ENCODE data around the gene KRT32. TPM values are rescaled to one million over a fixed set of nuclear protein-coding genes. Genes with fewer than 3 reads are reported as not detected.

KRT32 gene
- total RNA-seq, 1 experiment from 2014 or later: not detected

GRCh38 chr17:41439375-41439774, 27.8 kb downstream of the KRT32 start:
- H3K27me3 ChIP-seq (replicated peaks; ENCODE audit: insufficient read depth, low read depth, low read length, poor library complexity): no peaks in the 10 kb centered on the region
- ChIA-PET POLR2A (ENCODE audit: low non-redundant PET) (no interaction called here), CTCF (no interaction called here)
- H3K4me3 ChIP-seq (ENCODE audit: low read depth, low read length, poor library complexity, severe bottlenecking): no peak overlapping the region
- H3K27ac ChIP-seq (ENCODE audit: low read depth, low read length, poor library complexity, severe bottlenecking): no peak overlapping the region
- intact Hi-C loops (cut with micrococcal nuclease; ENCODE audit: unreplicated experiment): loop anchor here (1.0 kb wide), 1 partner anchor 16 kb away; no protein-coding TSS in a partner anchor
- H3K36me3 ChIP-seq (ENCODE audit: insufficient read depth, low read length, poor library complexity, severe bottlenecking): no peaks in the 10 kb centered on the region
- TF ChIP-seq, protein P1, sequence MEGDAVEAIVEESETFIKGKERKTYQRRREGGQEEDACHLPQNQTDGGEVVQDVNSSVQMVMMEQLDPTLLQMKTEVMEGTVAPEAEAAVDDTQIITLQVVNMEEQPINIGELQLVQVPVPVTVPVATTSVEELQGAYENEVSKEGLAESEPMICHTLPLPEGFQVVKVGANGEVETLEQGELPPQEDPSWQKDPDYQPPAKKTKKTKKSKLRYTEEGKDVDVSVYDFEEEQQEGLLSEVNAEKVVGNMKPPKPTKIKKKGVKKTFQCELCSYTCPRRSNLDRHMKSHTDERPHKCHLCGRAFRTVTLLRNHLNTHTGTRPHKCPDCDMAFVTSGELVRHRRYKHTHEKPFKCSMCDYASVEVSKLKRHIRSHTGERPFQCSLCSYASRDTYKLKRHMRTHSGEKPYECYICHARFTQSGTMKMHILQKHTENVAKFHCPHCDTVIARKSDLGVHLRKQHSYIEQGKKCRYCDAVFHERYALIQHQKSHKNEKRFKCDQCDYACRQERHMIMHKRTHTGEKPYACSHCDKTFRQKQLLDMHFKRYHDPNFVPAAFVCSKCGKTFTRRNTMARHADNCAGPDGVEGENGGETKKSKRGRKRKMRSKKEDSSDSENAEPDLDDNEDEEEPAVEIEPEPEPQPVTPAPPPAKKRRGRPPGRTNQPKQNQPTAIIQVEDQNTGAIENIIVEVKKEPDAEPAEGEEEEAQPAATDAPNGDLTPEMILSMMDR (conservative IDR thresholded peaks at IDR 0.05; ENCODE audit: low read depth, low read length): no peak
- no peak for TF ChIP-seq EZH2 (IDR thresholded peaks at IDR 0.05; ENCODE audit: borderline replicate concordance, low read depth, low read length, poor library complexity, severe bottlenecking)
- DNase-seq (ENCODE audit: low spot score): no peak
- no TSS peak for BruUV-seq (replicated peaks)
- no peaks in the 10 kb centered on the region for H3K4me1 ChIP-seq (ENCODE audit: insufficient read depth, low read length, poor library complexity, severe bottlenecking)
- H3K9me3 ChIP-seq (ENCODE audit: low read depth, low read length, poor library complexity, severe bottlenecking): no peaks in the 10 kb centered on the region

- Histone ChIP-seq H3K4me3 (ENCODE audit: low read depth, low read length, poor library complexity, severe bottlenecking) (no peak overlapping the region), H3K36me3 (ENCODE audit: insufficient read depth, low read length, poor library complexity, severe bottlenecking) (no peaks in the 10 kb centered on the region), H3K4me1 (ENCODE audit: insufficient read depth, low read length, poor library complexity, severe bottlenecking) (no peaks in the 10 kb centered on the region), H3K27me3 (replicated peaks; ENCODE audit: insufficient read depth, low read depth, low read length, poor library complexity) (no peaks in the 10 kb centered on the region), H3K27ac (ENCODE audit: low read depth, low read length, poor library complexity, severe bottlenecking) (no peak overlapping the region), H3K9me3 (ENCODE audit: low read depth, low read length, poor library complexity, severe bottlenecking) (no peaks in the 10 kb centered on the region)
- no TSS peak for BruUV-seq (replicated peaks)
- intact Hi-C loops (cut with micrococcal nuclease; ENCODE audit: unreplicated experiment): no loop called here
- no peak for TF ChIP-seq EZH2 (IDR thresholded peaks at IDR 0.05; ENCODE audit: borderline replicate concordance, low read depth, low read length, poor library complexity, severe bottlenecking)
- TF ChIP-seq, protein P1 (conservative IDR thresholded peaks at IDR 0.05; ENCODE audit: low read depth, low read length): no peak
- CTCF ChIA-PET: no interaction called here
- DNase-seq (ENCODE audit: low spot score): no peak
- POLR2A ChIA-PET (ENCODE audit: low non-redundant PET): no interaction called here
Observed at GRCh38 chr17:41437769-41438168, 29.4 kb downstream of the KRT32 start.

GRCh38 chr17:41437254-41437653, 29.9 kb downstream of the KRT32 start:
- DNase-seq (ENCODE audit: low spot score): no peak
- Histone ChIP-seq H3K27ac (ENCODE audit: low read depth, low read length, poor library complexity, severe bottlenecking) (no peak overlapping the region), H3K4me1 (ENCODE audit: insufficient read depth, low read length, poor library complexity, severe bottlenecking) (no peaks in the 10 kb centered on the region), H3K4me3 (ENCODE audit: low read depth, low read length, poor library complexity, severe bottlenecking) (no peak overlapping the region), H3K36me3 (ENCODE audit: insufficient read depth, low read length, poor library complexity, severe bottlenecking) (no peaks in the 10 kb centered on the region), H3K27me3 (replicated peaks; ENCODE audit: insufficient read depth, low read depth, low read length, poor library complexity) (no peaks in the 10 kb centered on the region), H3K9me3 (ENCODE audit: low read depth, low read length, poor library complexity, severe bottlenecking) (no peaks in the 10 kb centered on the region)
- ChIA-PET POLR2A (ENCODE audit: low non-redundant PET) (no interaction called here), CTCF (no interaction called here)
- intact Hi-C loops (cut with micrococcal nuclease; ENCODE audit: unreplicated experiment): no loop called here
- TF ChIP-seq EZH2 (IDR thresholded peaks at IDR 0.05; ENCODE audit: borderline replicate concordance, low read depth, low read length, poor library complexity, severe bottlenecking): no peak
- TF ChIP-seq, protein P1 (conservative IDR thresholded peaks at IDR 0.05; ENCODE audit: low read depth, low read length): no peak
- BruUV-seq (replicated peaks): no TSS peak
